OCI-LY7 (cell line): ENCODE data around the gene ARAP3. TPM values are rescaled to one million over a fixed set of nuclear protein-coding genes. Genes with fewer than 3 reads are reported as not detected.

Experiments
- BruUV-seq: library from RNA; stranded (reverse); fragments of 400-500 nt; replicated peaks from 2 replicates; lab custom pipeline; 2021; lab: Mats Ljungman, UMichigan
- CTCF ChIA-PET: fragments of 300-600 bp; sonication (Branson Sonifier 250); formaldehyde crosslinking; loops from one replicate; lab custom pipeline; 2022; ENCODE audit warnings: antibody characterized with exemption; ENCODE audit not compliant: unreplicated experiment; lab: Charles Lee
- POLR2A ChIA-PET: fragments of 300-600 bp; sonication (Branson Sonifier 250); formaldehyde crosslinking; loops from one replicate; lab custom pipeline; 2022; ENCODE audit warnings: antibody characterized with exemption; lab: Charles Lee
- DNase-seq: peaks from one replicate; pipeline ENCODE4 v3.0.0-alpha.2; 2015; ENCODE audit warnings: low spot score
- H2AFZ ChIP-seq: fragments of 200-600 bp; sonication (generic), shearing (Covaris generic); 2 replicates; pipeline ENCODE4 v1.6.1; 2014; ENCODE audit warnings: mild to moderate bottlenecking, antibody characterized with exemption, low read length, moderate library complexity
- H3K27ac ChIP-seq: fragments of 200-600 bp; sonication (generic); 2 replicates; pipeline ENCODE4 v1.5.1; 2014; ENCODE audit warnings: mixed run types, low read depth, mild to moderate bottlenecking, moderate library complexity, low read length, inconsistent platforms; ENCODE audit not compliant: poor library complexity, severe bottlenecking
- H3K36me3 ChIP-seq: fragments of 200-600 bp; sonication (generic); 2 replicates; pipeline ENCODE4 v1.6.1; 2014; ENCODE audit warnings: mild to moderate bottlenecking, antibody characterized with exemption, low read length, moderate library complexity, mixed read lengths; ENCODE audit not compliant: insufficient read depth
- H3K4me1 ChIP-seq: fragments of 200-600 bp; sonication (generic); 2 replicates; pipeline ENCODE4 v1.5.1; 2014; ENCODE audit warnings: mild to moderate bottlenecking, low read length; ENCODE audit not compliant: insufficient read depth, poor library complexity, severe bottlenecking
- H3K4me2 ChIP-seq: fragments of 200-600 bp; sonication (generic); 2 replicates; pipeline ENCODE4 v1.6.1; 2014; ENCODE audit warnings: mild to moderate bottlenecking, low read length
- H3K4me3 ChIP-seq: fragments of 200-600 bp; sonication (generic); 2 replicates; pipeline ENCODE4 v1.5.1; 2014; ENCODE audit warnings: mild to moderate bottlenecking, low read depth, low read length; ENCODE audit not compliant: poor library complexity, severe bottlenecking
- H3K79me2 ChIP-seq: fragments of 200-600 bp; sonication (generic); 2 replicates; pipeline ENCODE4 v1.6.1; 2016; ENCODE audit warnings: low read depth, mild to moderate bottlenecking, low read length, moderate library complexity, mixed read lengths; ENCODE audit not compliant: insufficient read depth
- H3K9me2 ChIP-seq: fragments of 200-600 bp; sonication (generic); 2 replicates; pipeline ENCODE4 v1.6.1; 2016; ENCODE audit warnings: mild to moderate bottlenecking, low read length, mixed read lengths; ENCODE audit not compliant: insufficient read depth
- H3K9me3 ChIP-seq: fragments of 200-600 bp; sonication (generic); 2 replicates; pipeline ENCODE4 v1.6.1; 2014; ENCODE audit warnings: mild to moderate bottlenecking, mixed run types, low read length, mixed read lengths
- H4K20me1 ChIP-seq: fragments of 200-600 bp; sonication (generic); 2 replicates; pipeline ENCODE4 v1.6.1; 2014; ENCODE audit warnings: mild to moderate bottlenecking, antibody characterized with exemption, low read length, moderate library complexity, mixed read lengths; ENCODE audit not compliant: insufficient read depth
- EZH2phosphoT487 ChIP-seq: fragments of 200-600 bp; sonication (generic); IDR thresholded peaks from 2 replicates; pipeline ENCODE4 v1.6.1; 2018; ENCODE audit warnings: low read depth, borderline replicate concordance, mild to moderate bottlenecking, mixed run types, antibody characterized with exemption, low read length, moderate library complexity, mixed read lengths
- intact Hi-C: fragments of 100-400 bp; cut with micrococcal nuclease; formaldehyde crosslinking; loops from one replicate; pipeline ENCODE4 v1.10.0; 2022; ENCODE audit not compliant: unreplicated experiment
- total RNA-seq, 2 experiments: library from RNA; depleted of rRNA in 1 of 2; stranded (reverse); fragments of >200 nt in 1 of 2; shearing (Covaris generic) in 1 of 2; gene quantifications; 2 replicates each; pipeline ENCODE4 v1.2.3, GENCODE V29; 2014 to 2022
- TF ChIP-seq, protein P1 (sequence below): fragments of 200-600 bp; sonication (generic); conservative IDR thresholded peaks from 2 replicates; pipeline ENCODE4 v1.5.1; 2014; ENCODE audit warnings: mild to moderate bottlenecking, antibody characterized with exemption, low read length, moderate library complexity, mixed read lengths

ARAP3 gene
- total RNA-seq, 2 experiments from 2014 or later = not detected

DNA sequence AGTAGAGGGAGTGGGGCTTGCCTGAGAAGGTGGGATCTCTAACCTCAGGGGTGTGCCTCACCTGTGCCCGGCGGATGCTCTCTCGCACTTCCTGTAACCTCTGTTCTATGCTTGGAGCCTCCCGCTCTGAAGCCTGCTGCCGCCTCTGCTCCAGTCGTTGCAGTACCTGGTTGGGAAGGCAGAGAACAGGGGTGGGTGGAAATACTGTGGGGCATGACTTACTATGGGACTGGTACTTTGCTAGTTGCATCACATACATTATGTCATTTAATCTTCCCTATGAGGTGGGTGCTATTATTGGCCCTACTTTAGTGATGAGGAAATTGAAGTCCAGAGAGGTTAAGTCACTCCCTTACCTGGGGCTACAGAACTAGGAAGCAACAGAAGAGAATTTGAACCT lies 36.0 kb downstream of the ARAP3 start:
- no peaks in the 10 kb centered on the region for H3K9me3 ChIP-seq
- peaks cover 8% of the 10 kb centered on the region for H3K4me1 ChIP-seq
- no peak for DNase-seq
- H3K4me2 ChIP-seq = no peak overlapping the region
- no peaks in the 10 kb centered on the region for H3K79me2 ChIP-seq
- H3K9me2 ChIP-seq = no peaks in the 10 kb centered on the region
- POLR2A ChIA-PET = interaction anchor here (0.6 to 1.7 kb wide), 3 partner anchors 9 to 146 kb away, joined by 3 to 10 read pairs (median 3); partner anchors contain the start of genes HDAC3 and RELL2
- no peak overlapping the region for H2AFZ ChIP-seq
- intact Hi-C loops = no loop called here
- BruUV-seq = no TSS peak
- CTCF ChIA-PET = no interaction called here
- H3K36me3 ChIP-seq = peaks cover 36% of the 10 kb centered on the region
- TF ChIP-seq EZH2phosphoT487 = no peak
- TF ChIP-seq, protein P1, sequence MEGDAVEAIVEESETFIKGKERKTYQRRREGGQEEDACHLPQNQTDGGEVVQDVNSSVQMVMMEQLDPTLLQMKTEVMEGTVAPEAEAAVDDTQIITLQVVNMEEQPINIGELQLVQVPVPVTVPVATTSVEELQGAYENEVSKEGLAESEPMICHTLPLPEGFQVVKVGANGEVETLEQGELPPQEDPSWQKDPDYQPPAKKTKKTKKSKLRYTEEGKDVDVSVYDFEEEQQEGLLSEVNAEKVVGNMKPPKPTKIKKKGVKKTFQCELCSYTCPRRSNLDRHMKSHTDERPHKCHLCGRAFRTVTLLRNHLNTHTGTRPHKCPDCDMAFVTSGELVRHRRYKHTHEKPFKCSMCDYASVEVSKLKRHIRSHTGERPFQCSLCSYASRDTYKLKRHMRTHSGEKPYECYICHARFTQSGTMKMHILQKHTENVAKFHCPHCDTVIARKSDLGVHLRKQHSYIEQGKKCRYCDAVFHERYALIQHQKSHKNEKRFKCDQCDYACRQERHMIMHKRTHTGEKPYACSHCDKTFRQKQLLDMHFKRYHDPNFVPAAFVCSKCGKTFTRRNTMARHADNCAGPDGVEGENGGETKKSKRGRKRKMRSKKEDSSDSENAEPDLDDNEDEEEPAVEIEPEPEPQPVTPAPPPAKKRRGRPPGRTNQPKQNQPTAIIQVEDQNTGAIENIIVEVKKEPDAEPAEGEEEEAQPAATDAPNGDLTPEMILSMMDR = no peak
- no peak overlapping the region for H3K27ac ChIP-seq
- no peaks in the 10 kb centered on the region for H4K20me1 ChIP-seq
- H3K4me3 ChIP-seq = no peak overlapping the region

DNA sequence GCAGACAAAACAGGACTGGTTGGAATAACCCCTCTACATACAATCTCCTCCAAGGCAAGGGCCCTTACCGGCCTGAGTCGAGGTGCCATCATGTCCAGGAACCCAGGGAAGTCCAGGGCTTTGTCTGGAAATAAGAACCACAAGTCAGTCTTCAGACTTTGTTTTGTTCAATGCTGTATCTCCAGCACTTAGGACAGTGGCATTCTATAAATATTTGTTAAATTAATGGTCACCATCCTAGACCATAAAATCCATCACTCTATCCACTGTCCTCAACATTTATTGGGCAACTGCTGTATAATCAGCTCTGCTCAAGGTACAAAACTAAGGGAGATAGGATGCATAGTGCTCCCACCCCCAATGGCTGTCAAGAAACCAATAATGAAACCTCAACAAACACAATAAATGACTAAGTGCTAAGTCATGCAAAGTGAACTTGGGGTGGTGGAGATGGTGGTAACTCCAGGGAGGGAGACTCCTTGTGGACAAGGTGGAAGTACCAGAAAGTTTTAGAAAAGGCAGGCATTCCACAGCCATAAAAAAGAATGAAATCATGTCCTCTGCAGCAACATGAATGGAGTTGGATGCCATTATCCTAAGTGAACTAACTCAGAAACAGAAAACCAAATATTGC lies 40.3 kb downstream of the ARAP3 start:
- Histone ChIP-seq H3K9me3 (no peaks in the 10 kb centered on the region), H3K4me3 (no peak overlapping the region), H3K4me2 (no peak overlapping the region), H3K36me3 (peaks cover 63% of the 10 kb centered on the region), H3K9me2 (no peaks in the 10 kb centered on the region), H2AFZ (no peak overlapping the region), H3K4me1 (peaks cover 11% of the 10 kb centered on the region), H3K79me2 (peaks cover 8% of the 10 kb centered on the region; the same call in 1 of the 2 replicates), H4K20me1 (no peaks in the 10 kb centered on the region), H3K27ac (no peak overlapping the region)
- no peak for DNase-seq
- ChIA-PET CTCF (no interaction called here), POLR2A (interaction anchor here (1.1 to 1.5 kb wide), 3 partner anchors 9 to 208 kb away, joined by 3 to 5 read pairs (median 4); no protein-coding TSS in a partner anchor)
- intact Hi-C loops = no loop called here
- TF ChIP-seq EZH2phosphoT487 = no peak
- BruUV-seq = no TSS peak

DNA sequence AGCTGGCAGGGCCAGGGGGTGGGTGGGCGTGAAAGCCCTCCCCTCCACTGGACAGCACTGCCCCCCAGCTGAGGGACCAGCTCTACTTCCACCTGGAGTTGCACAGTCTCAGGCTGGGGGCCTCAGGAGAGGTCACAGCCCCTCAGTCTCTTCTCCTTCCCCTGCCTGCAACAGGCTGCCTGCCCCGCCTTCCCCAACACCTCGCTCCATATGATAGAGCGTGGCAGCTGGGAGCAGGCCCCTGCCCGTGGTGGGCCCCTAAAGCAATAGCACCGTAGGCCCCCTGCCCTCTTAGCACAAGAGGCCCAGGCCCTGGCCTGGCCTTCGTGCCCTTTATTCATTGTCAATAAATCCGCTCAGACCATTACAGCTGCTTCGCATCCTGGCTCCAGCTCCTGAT lies 41.3 kb downstream of the ARAP3 start:
- H4K20me1 ChIP-seq = peaks cover 5% of the 10 kb centered on the region; the same call in 1 of the 2 replicates
- peaks cover 63% of the 10 kb centered on the region for H3K36me3 ChIP-seq
- H3K9me2 ChIP-seq = no peaks in the 10 kb centered on the region
- DNase-seq = no peak
- no peak overlapping the region for H3K27ac ChIP-seq
- peaks cover 13% of the 10 kb centered on the region for H3K4me1 ChIP-seq
- H2AFZ ChIP-seq = no peak overlapping the region
- no peak overlapping the region for H3K4me3 ChIP-seq
- H3K4me2 ChIP-seq = no peak overlapping the region
- POLR2A ChIA-PET = no interaction called here
- TF ChIP-seq EZH2phosphoT487 = no peak
- TF ChIP-seq, protein P1 = no peak
- H3K9me3 ChIP-seq = no peaks in the 10 kb centered on the region
- CTCF ChIA-PET = no interaction called here
- no TSS peak for BruUV-seq
- peaks cover 17% of the 10 kb centered on the region; the same call in 1 of the 2 replicates for H3K79me2 ChIP-seq
- intact Hi-C loops = no loop called here
